ENCODE measurements around the gene CLEC5A.
"Not testable (repeated sequence)": the region's sequence is repeated elsewhere in the genome, so short reads cannot be mapped to it uniquely, and the experiment has no call there.

CLEC5A gene

DNA sequence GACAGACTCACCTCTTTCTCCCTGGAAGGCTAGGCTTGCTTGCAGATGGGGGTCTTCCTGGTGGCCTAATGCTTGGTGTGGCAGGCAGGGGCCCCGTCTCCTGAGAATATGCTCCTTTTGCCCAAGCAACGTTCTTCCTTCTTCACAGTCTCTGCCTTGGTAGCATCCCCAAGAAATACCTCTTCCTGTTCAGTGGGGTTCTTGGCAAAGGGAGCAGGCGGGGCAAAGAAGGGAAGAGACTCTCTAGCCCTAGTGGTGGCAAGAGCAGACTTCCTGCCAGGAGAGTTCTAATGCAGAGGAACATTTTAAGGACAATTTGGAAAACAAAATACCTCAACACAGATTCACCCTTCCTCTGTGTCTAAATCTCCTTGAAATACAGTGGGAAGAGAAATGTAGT, at the start of gene CLEC5A:
Gene CLEC5A, minus strand, starts transcription at position 179 of the 400 bp plus-strand sequence. CDS start 682 bp downstream, outside the sequence.
- DNase-seq (ENCODE audit: low read depth in 2 of 3, low spot score in 2 of 3): no peak

DNA sequence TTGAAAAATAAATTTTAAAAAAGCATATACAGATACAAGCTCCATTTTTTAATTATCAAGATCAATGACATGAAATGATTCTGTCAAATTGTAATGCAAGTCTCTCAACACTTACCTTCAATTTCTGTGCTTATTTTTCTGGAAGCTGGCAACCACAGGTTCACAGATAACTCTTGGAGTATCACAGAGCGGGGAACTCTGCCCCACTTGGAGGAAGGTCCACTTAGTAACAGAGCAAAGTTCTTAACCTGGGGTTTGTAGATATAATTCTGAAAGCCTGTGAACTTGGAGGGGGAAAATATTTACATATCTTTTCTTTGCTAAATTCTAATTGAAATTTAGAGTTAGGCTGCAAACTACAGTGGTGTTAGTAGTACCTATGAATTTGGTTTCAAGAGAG, 46.6 kb upstream of the CLEC5A start:
- DNase-seq (ENCODE audit: low read depth in 2 of 3, low spot score in 2 of 3): no peak

DNA sequence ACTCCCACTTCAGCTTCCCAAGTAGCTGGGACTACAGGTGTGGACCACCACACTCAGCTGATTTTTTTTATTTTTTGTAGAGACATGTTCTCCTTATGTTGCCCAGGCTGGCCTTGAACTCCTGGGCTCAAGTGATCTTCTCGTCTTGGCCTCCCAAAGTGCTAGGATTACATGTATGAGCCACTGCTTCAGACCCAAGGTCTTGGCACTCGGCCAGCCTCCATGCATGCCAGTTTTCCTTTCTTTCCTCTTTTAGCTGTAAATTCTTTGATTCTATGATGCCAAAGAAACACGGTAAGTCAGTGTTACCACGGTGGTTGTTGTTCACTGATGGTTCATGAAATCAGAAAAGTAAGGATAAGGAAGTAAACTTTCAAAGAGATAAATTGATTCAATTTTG, 45.9 kb upstream of the CLEC5A start:
- DNase-seq (ENCODE audit: low read depth in 2 of 3, low spot score in 2 of 3): no peak

DNA sequence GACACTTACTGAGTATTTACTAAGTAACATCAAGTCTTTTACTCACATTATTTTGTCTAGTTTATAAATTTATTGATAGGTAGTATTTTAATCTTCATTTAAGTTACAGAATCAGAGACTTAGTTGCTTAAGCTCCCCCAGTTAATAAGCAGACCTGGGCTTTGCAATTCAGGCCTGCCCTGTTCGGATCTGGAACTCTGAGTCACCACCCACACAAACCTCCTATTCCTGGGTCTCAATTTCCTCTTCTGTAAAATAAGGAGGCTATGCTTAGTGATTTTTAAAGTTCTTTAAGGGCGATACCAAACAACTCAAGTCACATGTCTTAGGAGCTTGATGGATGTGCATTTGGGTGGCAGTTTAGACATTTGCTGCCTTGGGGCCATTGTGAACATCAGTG, 45.4 kb upstream of the CLEC5A start:
- no peak for DNase-seq (ENCODE audit: low read depth in 2 of 3, low spot score in 2 of 3)

DNA sequence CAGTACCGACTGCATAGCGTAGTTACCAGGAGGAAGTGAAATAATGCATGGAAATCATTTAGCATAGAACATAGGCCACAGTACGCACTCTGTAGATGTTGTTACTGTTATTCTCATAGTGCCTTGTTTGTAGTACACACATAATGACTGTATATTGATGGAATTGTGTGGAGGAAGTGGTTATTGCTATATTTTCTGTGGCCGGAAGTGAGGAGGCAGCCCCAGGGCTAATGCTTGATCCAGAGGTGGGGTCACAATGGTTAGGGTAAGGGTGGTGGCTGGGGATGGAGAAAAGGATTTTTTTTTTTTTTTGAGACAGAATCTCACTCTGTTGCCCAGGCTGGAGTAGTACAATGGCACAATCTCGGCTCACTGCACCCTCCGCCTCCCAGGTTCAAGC, 44.4 kb upstream of the CLEC5A start:
- no peak for DNase-seq (ENCODE audit: low read depth in 2 of 3, low spot score in 2 of 3)

DNA sequence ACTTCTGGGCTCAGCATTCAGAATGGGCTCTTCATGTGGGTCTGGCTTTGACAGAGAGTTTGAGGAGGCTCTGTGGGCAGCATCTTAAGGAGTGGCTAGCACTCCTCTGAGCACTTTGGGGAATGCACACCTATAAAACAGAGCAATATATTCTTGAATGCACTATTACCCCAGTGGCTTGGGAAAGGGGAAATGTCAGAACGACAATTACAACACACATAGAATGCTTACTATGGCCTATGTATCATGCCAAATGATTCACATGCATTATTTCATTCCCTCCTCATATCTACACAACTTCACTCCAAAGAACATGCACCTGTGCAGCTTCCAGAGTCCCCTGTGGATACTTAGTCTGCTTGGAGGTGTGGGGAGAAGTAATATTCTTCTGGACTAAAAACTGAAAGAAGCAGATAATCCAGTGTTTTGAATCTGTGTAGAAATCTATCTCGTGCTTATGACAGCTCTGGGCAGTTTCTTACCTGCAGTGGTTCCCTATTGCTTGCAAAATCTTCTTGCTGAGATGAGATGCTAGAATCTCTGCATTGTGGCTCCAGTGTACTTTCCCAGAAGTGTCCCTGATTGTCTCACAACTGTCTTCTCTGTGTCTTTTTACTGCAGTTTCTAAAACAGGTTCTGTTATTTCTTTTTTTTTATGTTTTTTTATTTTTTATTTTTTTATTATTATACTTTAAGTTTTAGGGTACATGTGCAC, 43.4 kb upstream of the CLEC5A start:
- no peak for DNase-seq (ENCODE audit: low read depth in 2 of 3, low spot score in 2 of 3)

DNA sequence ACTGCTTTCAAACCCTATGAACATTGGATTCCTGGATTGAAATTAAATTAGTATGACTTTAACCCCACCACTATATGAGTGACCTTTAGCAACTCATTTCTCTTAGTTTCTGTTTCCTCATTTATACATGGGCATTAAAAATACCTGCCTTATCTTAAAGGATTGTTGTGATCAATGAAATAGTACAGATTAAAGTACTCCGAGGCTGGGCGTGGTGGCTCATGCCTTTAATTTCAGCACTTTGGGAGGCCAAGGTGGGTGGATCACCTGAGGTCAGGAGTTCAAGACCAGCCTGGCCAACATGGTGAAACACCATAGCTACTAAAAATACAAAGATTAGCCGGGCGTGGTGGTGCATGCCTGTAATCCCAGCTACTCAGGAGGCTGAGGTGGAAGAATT, 41.0 kb upstream of the CLEC5A start:
- DNase-seq (ENCODE audit: low read depth in 2 of 3, low spot score in 2 of 3): not testable (repeated sequence)

DNA sequence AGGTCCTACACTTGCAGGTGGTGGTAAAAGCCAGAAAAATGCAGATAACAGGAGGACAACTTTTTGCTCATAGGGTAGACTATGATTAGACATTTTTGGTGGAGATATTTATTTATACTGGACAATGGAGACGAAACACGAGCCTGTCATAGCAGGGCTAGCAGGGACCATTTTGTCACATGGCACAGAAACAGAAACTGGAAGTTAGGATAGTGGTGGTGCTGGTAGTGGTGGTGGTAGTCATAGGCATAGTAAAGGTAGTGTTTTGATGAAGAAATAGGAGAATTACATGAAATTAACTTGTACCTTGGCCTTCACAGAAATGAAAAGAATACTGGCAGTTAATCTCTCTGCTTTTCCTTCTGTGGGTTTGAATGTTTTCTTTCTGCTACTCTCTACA, 40.1 kb upstream of the CLEC5A start:
- no peak for DNase-seq (ENCODE audit: low read depth in 2 of 3, low spot score in 2 of 3)

DNA sequence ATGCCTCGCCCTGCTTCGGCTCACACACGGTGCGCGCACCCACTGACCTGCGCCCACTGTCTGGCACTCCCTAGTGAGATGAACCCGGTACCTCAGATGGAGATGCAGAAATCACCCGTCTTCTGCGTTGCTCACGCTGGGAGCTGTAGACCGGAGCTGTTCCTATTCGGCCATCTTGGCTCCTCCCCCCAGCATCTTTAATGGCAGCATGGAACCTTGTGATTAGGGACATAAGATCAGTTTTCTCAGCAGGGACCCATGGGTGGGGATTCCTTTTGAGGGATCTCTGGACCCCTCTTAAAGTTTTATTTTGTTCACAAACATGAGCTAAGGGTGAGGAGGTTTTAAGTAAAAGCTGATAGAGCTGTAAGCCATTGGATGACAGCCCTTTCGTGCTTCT, 39.2 kb upstream of the CLEC5A start:
- not testable (repeated sequence) for DNase-seq (ENCODE audit: low read depth in 2 of 3, low spot score in 2 of 3)

DNA sequence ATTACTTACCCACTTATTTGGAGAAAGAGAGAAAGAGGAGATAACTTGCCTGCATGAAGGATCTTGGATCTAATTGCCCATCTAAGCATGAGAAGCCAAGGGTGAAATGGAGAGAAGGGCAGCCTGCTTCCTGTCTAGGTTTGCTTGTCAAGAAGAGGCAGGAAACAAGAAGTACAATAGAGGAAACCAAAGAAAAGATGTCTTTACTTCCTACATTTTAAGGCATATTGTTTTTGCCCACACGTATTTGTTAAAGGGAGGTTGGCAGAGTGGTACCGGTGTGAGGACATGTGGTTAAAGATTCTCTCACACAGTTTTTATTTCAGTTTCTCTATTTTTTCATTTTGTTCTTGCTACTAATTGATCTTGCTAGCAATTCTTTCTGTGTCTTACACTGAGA, 32.8 kb upstream of the CLEC5A start:
- no peak for DNase-seq (ENCODE audit: low read depth in 2 of 3, low spot score in 2 of 3)

DNA sequence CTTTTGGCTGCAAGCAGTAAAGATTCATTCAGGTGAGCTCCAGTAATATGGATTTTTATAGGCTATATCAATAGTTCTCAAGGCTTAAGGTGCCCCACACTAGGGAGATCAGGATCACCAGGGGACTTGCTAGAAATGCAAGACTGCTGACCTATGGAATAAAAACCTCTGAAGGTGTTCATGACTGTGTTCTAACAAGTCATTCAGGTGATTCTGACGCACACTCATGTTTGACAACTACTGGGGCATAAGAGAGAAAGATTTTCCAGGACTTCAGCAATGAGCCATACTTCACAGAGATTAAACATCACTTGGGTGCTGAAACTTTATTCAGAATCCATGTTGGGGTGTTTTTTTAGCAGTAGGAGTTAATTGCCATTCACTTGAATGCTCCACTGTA, 31.6 kb upstream of the CLEC5A start:
- DNase-seq (ENCODE audit: low read depth in 2 of 3, low spot score in 2 of 3): no peak

DNA sequence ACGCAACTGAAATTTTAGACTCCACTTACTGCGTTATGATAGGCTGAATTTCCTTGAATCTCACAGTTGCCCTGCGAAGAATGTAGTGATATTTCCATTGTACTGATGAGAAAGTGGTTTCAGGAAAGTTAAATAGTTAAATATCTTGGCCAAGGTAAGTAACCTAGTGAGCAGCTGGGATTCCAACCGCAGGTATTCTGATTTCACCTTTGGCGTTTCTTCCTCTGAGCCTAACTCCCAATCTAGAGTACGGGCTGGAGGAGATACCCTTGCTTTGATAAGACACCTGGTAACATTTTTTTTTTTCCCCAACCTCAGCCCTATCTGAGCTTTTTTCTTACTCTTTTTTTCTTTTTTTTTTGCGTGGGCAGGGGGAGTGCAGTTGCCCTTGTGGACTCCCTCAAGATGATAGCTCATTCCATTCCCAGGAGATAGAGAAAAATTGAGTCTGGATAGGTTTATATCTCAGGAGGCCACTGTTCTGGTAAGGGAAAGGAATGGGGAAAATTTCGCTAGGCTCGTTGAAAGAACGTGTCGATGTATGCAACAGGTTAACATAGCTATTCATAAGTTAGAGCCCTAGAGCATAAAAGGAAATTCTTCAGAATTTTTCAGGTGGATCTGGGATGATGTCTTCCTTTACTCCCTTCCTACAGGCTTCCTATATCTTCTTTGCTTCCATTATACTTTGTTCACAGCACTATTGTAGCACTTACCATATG, 29.9 kb upstream of the CLEC5A start:
- DNase-seq (ENCODE audit: low read depth in 2 of 3, low spot score in 2 of 3): no peak

DNA sequence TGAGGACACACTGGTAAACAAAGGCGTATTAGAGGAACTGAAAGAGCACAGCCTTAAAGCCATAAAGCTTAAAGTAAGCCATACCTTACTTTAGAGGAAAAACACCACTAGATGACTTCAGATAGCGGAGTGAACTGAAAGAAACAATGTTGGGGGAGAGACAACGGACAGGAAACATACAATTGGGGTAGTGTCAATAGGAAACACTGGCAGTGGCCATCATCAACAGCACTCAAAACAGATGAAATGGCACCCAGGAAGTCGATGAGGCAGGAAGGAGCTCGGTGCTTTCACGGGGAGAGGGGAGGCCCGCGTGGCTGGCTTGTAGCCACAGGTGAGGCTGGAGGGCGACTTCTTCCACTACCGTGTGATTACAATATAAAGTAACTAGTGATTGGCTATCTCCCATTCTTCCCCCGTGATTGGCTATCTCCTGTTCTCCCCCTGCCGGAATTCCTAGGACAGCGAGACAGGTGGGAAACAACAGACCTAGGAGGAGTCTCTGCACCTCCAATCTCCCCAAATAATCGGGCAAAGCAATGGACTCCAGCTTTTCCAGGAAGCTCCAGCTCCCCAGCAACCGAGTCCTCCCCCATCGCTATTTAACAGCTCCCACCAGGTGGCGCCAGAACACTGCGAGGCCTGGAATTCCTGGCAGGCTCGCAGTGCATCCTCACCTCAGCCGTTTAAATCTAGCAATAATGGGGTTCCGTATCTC, 29.2 kb upstream of the CLEC5A start:
- DNase-seq (ENCODE audit: low read depth in 2 of 3, low spot score in 2 of 3): peak; percentile 37 to 59 (median 44)

DNA sequence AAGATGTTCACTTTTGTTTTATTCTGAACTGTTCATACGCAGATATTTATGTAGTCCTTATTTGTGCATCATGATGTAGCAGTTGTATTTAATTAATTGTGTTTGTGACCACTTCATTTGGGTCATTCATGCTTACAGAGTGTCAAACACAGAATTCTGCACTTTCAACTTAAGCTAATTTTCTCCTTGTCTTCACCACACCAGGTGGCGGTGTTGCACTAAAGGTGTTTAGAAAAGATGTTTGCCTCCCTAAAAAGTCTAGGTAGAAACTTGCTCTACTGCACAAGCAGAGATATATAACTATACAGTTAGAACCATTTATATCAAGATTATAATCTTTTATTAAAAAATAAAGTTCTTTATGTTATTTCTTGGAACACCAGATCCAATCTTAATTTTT, 28.1 kb upstream of the CLEC5A start:
- no peak for DNase-seq (ENCODE audit: low read depth in 2 of 3, low spot score in 2 of 3)

DNA sequence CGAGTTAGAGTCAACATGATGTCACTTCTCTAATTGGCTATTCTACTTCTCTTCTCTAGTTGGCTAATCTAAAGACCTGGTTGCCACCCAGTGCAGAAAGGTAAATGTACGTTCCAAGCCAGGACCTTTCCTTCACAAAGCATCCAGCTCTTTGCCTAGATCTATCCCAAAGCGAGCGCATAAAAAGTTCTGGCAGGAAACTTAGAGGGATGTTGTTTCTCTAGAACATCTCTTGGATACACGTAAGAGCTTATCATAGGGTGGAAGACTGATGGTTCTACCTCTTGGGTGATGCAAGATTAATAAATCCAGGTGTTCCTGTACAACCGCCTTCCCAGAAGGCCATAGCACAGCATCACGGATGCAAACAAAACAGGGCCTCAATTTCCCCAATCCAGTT, 26.9 kb upstream of the CLEC5A start, which contains the start of gene TAS2R38:
Gene TAS2R38, minus strand, starts transcription at position 101 of the 400 bp plus-strand sequence. Its CDS starts 84 bp downstream, at position 17.
- DNase-seq (ENCODE audit: low read depth in 2 of 3, low spot score in 2 of 3): no peak

DNA sequence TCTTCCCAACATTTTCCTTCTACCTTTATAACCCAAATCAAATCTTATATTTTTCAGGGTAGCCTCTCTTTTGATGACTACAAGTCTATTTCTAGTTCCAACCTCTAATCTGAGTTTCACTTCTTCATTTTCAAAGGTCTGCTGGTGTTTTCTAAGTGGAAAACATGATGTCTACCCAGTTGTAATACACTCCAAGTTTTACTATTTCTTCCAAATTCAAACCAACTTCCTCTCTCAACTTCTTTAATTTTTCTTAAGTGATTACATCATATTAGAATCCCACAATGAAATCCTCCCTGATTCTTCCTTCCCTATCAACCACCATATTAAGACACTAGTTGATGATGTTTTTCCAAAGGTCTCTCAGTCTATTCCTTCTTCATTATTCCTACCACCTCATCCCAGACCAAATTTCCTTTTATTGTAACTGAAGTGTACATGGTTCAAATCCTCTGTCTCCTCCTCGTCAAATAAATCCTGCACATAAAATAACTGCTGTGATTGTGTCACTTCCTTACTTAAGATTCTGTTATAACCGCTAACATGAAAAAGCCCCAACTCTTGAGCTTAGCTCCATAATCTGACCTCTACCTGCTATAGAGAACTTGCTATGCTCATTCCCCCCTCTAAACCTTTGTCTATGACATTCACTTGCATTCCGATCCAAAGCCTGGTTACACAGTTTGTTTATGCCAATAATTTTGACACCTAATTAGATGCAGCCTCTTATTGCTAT, 14.1 kb upstream of the CLEC5A start:
- no peak for DNase-seq (ENCODE audit: low read depth in 2 of 3, low spot score in 2 of 3)

DNA sequence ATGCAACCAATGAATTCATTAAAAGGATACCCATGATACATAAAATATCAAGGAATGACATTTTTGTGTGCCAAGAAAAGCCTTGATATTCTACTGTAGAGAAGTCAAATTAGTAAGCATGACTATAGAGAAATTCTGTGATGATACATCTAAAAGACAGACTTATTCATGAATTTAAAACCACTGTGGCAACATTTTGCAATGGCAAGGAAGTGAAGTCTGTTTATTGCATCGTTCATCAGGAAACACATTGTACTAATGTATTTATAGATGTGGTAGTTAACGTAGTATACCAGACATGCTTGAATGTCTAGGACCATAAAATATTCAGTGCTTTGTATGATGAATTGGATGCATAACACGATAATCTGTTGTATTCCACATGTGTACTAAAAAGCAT, 9.3 kb upstream of the CLEC5A start:
- DNase-seq (ENCODE audit: low read depth in 2 of 3, low spot score in 2 of 3): no peak

DNA sequence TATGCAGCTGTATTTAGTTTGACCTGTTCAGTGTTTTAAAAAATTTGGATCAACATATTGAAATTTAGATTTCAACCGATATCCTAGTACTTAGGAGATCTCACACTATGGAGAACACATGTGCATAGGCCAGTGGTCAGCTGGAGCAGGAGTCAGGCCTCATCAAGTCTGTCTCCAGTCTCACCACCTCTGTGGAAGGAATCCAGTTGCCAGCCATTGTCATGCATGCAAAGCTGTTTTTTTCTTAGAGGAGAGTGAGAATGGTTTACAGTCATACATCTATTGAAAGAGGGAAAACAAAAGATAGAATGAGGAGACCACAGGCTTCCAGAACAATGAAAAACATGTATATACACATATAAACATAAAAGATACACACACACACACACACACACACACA, 7.6 kb upstream of the CLEC5A start:
- no peak for DNase-seq (ENCODE audit: low read depth in 2 of 3, low spot score in 2 of 3)

DNA sequence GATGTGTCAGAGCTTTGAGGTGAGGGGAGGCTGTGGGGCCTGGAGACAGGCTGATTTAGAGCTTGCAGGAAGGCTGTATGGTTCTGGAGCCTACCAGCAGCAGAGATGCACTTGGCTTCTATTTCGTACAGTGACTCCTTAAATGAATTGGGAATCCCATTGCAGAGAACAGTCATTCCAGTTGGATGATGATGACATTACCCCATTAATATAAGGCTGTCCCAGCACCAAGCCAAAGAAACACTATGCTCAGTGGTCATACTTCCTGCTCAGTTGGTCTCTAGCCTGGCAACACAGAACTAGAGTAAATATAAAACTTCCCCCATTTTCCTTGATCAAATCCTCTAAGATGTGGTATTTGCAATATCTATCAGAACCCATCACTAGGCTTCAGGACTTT, 5.7 kb upstream of the CLEC5A start:
- DNase-seq (ENCODE audit: low read depth in 2 of 3, low spot score in 2 of 3): no peak

DNA sequence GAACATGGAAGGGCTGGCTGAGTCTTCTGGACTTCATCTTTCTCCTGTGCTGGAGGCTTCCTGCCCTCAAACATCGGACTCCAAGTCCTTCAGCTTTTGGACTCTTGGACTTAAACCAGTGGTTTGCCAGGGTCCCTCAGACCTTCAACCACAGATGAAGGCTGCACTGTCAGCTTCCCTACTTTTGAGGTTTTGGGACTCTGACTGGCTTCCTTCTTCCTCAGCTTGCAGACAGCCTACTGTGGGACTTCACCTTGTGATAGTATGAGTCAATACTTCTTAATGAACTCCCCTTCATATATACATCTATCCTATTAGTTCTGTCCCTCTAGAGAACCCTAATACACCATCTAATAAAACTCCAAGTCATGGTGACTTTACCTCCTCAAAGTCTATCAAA, 4.0 kb upstream of the CLEC5A start:
- DNase-seq (ENCODE audit: low read depth in 2 of 3, low spot score in 2 of 3): no peak

DNA sequence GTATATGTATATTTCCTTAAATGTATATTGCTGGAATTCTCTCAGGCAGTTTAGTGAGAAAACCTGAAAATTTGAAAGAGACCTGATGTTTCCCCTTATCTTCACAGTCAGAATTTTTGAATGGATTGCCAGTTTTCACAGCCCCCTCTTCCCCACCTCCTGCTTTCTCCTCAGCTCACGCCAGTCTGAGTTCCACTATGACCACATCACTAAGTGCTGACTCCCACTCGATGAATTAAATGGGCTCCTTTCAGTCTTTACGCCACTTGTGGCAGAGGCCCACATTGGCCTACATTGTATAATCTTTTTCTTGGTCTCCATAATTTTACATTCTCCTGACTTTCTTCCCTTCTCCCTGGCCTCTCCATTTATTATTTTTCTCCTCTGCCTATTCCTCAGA, 3.1 kb upstream of the CLEC5A start:
- DNase-seq (ENCODE audit: low read depth in 2 of 3, low spot score in 2 of 3): no peak
